GM04504 (cell line): ENCODE results near the gene TMEM169.

Source experiments
- DNase-seq: peaks from one replicate; pipeline ENCODE4 v3.0.0-alpha.2; 2012; ENCODE audit warnings: low read depth

TMEM169 gene, protein sequence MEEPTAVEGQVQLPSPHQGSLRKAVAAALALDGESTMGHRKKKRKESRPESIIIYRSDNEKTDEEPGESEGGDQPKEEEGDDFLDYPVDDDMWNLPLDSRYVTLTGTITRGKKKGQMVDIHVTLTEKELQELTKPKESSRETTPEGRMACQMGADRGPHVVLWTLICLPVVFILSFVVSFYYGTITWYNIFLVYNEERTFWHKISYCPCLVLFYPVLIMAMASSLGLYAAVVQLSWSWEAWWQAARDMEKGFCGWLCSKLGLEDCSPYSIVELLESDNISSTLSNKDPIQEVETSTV

DNA sequence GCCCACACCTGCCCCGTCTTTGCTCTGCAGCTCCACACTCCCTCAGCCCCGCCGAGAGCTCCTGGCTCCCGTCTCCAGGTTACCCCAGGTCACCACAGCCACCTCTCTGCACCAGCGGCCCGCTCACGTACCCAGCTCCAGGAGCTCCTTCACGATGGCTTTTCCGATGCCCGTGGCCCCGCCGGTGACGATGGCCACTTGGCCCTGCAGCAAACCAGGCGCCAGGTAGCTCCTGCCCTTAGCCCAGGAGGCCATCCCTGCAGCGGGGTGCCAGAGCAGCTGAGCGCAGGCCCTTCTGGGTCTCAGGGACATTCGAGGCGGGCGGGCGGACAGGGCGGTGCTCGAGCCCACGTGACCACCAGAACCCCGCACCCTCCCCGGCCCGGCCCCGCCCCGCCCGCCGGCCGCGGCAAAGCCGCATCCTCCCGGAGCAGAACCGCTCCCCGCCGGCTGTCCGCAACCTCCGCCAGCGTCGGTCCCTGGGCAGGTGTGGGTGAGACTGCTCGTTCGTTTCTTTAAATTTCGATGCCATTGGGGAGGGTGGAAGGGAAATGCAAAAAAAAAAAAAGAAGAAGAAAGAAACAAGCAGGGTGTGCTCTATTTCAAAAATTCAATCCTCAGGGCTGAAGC, at the start of gene TMEM169, which contains the start of gene PECR:
TMEM169 (plus strand) TSS at position 433 of the 630 bp plus-strand sequence. CDS start 14,045 bp downstream, outside the sequence.
PECR (minus strand) TSS at position 323 of the 630 bp plus-strand sequence; CDS start at position 255, 68 bp downstream.
- DNase-seq, result no peak

DNA sequence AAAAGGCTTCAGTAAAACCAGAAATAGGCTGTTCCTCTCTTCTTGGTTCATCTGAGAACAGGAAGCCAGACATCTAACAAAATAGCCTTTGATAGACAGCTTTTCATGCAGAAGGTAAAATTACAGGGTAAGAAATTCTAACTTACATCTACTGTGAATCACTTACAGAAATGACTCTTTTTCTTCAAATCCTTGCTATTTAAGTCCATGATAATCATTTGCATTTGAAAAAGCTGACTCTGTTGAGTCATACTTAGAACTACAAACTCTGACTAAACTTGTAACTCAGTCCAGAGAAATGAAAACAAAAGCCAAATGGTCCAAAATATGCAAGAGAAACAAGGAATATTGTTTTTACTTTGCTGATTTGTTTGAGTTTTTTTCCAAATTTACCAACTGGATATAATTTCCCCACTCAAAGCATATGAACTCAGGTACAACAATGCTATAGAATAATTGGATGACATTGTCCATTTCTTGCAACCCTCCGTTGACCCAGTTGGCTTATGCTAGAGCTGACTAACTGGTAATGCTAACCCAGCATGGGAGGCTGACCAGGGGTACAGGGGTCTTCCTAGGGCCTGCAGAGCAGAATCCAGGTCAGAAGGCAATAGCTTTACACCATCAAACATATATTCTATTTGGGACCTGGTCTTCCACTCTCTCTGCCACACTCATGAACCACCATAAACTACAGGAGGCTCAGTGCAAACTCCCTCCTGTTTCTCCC, 49.6 kb upstream of the TMEM169 start:
- DNase-seq, result peak; percentile 43

DNA sequence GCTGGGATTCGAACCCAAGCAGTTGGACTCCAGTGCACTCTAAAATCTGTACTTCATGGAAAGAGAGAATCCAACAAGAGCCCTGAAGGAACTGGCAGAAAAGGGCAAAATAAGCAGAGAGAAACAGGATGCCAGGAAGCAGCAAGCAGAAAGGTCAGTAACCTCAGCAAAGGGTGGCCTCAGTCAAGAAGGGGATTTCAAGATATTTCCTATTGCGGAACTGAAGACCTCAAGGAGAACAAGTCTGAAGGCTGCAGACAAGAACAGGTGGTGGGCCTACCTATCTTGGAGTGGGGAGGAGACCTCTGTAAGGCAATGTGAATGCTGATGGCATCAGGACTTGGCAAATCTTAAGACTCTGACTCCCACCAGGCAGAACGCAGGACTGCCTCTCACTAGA, 48.3 kb upstream of the TMEM169 start:
- no peak for DNase-seq

DNA sequence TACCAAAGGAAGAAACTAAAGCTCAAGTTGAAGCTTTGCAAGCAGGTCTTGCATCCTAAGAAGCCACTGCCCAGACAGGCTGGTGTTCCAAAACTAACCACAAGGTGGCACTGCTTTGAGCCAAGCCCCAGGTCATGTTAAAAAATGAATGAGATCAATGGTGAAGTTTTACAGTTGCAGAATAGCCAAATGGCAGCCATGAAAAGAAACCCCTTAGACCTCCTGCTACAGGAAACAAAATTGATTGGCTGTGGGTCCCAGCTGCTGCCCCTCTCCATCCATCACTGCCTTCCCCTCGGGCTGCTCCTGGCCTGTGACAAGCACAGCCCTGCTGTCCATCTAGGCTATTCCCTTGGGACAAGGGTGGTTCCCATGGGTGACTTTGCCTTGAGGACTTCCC, 47.7 kb upstream of the TMEM169 start:
- DNase-seq, result no peak

DNA sequence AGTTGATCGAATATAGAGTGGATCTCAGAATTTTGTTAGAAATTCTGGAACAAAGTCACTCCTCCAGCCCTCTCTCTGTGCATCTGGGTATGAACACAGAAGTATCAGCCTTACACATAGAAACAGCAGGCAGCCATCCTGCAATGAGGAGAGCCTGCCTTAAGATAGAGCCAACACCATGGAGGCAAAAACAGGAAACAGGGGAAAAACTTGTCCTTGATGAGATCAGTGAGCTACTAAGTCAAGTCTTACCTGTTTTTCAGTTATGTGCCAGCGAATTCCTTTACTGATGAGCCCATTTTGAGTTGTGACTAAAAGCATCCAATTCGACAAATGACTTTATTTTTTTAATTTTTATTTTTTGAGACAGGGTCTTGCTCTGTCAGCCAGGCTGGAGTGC, 41.8 kb upstream of the TMEM169 start:
- no peak for DNase-seq

DNA sequence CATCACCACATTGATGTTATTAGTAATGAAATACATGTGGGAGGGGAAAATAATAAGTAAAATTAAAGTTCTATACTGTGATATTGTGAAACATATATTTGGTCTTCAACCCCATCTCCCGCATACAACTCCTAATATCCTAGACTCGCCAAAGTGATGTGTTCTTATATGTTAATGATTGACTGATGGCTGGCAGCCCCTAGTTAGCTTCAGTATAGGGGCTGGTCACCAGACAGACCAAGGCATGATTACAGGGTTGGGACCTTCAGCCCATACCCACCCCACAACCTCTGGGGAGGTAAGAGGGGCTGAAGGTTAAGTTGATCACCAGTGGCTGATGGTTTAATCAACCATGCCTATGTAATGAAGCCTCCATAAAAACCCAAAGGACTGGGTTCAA, 40.3 kb upstream of the TMEM169 start:
- DNase-seq, result no peak

DNA sequence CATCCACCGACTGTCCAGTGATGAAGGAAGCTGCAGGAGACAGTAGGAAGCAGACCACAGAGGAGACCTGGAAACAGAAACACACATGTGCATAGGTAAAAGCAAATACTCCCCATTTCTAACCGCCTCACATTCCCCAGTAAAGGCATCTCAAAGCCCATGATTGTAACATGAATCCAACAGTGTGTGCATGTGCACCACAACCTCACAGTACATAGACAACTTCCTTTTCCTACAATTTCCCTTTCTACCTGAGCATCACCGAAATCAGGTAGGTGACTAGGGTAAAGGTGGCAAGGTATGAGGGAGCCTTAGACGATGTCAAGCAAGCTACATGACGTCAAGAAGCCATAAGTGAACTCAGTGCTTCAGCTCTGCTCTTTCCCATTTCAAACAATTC, 37.8 kb upstream of the TMEM169 start:
- DNase-seq, result no peak

DNA sequence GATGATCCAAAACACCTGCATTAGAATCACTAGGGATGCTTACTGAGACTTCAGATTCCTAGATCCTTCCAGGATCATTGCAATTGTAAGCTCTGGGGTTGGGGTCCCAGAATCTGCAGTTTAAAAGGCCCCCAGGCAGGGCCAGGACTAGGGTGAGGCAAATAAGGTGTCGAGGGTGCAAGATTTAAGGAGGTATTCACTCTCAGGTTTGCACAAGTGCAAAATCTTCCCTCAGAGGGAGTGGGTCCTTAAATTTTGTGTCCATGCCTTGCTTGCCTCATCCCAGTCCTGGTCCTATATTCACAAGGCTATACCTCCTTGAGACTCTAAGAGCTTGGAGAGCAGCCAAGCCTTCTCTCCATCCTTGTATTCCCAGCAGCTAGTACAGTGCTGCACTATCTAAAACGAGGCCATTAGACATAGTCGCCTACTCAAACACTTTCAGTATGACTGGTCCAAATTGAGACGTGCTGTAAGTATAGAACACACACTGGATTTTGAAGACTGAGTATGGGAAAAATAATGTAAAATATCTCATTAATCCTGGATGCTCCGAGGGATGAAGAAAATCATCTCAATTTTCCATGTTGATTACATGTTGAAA, 36.7 kb upstream of the TMEM169 start:
- no peak for DNase-seq

DNA sequence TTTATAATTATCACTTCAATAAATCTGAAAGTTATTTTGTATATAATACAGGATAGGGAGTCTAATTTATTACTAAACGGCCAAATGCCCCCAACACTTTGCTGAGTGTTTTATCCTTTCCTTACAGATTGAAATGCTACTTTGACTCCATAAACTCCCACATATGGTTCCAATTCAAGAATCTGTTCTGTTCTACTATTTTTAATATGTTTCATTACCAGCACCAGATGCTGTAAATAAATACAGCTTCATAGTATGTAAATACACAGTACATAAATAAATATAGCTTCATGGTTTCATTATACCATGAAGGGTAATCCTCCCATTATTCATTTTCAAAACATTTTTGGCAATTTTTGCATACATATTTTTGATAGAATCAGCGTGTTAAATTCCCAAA, 34.3 kb upstream of the TMEM169 start:
- no peak for DNase-seq

DNA sequence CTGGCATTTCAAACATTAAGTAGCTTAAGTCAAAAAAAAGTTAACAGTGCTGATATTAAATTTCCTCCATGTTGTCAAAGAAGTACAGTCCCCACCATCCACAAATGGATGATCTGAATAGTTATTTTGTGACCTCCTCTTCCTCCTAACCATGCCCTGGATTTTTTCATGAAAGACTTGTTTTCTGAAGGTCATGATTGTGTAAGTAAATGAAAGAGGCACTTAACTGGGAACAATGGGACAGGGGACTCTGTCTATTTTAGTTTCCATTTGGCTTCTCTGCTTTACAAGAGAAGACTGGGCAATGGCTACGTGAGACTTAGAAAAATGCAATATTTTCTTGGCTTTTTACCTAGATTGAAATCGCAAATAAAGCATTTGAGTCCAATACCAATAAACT, 32.3 kb upstream of the TMEM169 start:
- no peak for DNase-seq

DNA sequence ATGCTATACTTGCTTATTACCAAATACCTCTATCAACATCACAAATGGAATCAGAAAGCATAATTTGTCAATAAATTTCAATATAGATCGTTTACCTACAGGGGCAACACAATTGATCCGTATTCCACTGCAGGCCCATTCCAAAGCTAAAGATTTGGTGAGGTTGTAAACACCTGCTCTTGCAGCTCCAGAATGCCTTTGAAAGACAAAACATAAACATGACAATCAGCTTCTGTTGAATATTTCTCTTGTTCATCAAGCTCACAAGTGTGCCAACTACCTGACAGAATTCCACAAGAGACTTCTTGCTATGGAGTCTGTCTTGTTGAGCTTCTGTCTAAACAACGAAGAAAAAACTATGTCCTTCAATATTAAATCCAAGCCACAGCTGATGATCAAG, 30.4 kb upstream of the TMEM169 start:
- DNase-seq, result no peak

DNA sequence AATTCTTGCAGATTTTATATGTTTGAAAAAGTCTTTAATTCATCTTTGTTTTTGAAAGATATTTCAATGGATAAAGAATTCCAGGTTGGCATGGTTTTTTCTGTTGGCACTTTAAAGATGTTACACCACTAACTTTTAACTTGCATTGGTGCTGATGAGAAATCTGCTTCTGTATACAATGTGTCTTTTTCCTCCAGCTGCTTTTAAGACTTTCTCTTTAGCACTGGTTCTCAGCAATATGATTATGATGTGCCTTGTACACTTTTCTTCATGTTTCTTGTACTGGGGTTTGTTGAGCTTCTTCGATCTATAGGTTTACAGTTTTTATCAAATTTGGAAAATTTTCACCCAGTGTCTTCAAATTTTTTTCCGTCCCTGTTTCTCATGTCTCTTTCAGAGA, 29.3 kb upstream of the TMEM169 start:
- DNase-seq, result no peak

DNA sequence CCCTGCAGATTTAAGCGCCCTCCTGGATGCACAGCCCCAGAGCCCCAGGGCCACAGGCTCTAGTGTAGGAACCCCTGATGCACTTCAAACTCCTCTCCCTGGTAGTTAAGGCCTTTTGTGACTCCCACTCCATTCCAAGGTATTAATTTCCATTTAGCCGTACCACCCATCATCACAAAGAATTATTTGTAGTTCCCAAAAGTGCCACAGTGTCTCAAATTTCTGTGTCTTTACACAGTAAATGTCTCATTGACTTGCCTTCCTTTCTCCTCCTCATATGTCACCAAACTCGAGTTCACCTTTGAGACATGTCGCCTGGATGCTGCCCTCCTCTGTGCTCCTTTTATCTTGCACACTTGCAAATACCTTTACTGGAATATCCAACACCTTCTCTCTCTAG, 26.0 kb upstream of the TMEM169 start:
- no peak for DNase-seq

DNA sequence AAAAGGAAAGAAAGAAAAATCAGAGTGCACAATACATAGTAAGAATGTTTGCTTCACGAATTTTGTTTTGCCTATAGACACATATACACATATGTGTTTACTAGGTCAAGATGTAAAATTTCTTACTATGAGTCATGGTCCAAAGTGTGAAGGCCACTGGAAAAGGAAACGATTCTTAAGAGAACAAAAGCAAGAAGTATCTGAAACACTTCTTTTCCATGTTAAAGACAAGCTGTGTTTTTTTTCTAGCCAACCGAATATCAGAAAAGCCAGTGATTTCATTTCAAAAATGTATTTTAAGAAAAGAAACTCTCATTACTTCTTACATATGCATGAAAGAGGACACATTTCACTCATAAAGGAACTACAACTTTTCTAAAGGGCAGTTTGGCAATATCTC, 25.0 kb upstream of the TMEM169 start:
- no peak for DNase-seq

DNA sequence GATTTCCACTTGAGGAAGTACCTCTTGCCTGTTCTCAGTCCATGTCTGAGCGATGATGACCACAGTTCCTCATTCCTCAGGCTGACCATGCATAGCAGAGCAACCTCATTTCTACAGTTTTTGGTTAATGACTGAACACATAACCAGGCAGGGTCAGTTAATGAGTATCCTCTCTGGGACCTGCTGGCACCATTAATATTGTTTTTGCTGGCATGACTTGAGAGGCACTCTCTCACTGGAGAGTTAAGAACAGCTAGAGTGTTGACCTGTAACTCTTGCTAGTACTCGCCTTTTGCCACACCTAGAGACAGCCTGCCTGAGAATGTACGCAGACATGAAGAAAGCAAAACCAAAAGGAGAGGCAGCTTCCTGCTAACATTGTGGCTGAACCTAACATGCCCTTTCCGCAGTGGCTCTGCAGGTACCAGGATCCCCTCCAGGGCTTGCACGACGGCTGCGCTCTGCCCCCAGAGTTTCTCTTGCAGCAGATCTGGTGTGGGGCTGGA, 24.0 kb upstream of the TMEM169 start:
- DNase-seq, result peak; percentile 33

DNA sequence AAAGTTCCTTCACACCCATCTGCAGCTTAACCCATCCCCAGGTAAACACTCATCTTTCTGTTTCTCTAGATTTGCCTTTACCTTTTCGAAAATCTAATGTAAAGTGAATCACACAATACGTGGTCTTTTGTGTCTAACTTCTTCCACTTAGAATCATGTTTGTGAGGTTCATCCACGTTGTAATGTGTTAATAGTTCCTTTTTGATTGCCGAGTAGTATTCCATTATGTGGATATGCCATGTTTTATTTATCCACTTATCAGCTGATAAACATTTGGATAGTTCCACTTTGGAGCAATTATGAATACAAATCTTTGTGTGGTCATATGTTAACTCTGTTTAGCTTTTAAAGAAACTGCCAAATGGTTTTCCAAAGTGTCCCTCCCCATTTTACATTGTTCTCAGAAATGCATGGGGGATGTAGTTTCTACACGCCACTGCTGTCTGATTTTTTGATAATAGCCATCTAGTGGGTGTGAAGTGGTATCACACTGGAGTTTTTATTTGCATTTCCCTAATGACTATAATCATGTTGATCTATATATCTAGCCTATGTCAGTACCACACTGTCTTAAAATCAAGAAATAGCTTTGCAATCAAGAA, 22.4 kb upstream of the TMEM169 start:
- no peak for DNase-seq

DNA sequence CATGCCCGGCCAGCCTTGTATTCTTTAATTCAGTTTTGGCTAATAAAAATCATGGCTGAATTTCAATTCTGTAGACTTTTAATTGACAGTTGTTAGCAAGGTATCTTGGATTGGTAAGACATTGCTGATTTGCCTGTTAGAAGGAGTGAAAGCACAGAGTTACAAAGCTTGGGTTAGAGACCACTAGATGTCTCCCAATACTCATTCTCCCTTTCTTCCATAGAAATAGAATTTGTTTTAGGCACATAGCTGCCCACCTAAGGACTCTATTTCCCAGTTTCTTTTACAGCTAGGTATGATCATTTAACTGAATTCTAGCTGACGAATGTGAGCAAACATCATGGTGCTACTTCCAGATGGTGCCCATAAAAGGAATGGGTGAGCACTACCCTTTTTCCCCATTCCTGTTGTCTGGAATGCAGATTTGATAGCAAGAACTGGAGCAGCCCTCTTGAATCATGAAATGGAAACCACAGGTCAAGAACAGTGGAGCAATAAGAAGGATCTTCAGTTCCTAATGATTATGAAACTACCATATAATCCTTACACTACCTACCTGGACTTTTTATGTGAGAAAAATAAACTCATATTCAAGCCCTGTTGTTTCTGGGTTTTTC, 17.6 kb upstream of the TMEM169 start:
- no peak for DNase-seq

DNA sequence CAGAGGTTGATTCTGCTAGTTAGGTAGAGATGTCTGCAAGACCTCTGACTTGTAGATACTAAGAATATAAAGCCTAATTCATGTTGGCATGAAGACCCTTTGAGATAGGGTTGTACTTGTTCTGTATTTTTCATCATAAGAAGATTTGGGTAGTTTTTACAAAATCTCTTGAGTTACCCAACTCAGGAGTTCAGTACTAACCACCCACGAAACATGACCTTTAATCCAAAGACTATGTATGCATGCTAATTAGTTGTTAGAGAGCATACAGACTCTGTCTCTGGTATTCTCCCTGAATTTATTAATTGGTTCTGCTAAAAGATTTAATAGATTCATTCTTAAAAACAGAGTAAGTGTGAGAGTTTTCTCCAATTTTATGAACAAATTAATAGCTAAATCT, 17.1 kb upstream of the TMEM169 start:
- DNase-seq, result no peak

DNA sequence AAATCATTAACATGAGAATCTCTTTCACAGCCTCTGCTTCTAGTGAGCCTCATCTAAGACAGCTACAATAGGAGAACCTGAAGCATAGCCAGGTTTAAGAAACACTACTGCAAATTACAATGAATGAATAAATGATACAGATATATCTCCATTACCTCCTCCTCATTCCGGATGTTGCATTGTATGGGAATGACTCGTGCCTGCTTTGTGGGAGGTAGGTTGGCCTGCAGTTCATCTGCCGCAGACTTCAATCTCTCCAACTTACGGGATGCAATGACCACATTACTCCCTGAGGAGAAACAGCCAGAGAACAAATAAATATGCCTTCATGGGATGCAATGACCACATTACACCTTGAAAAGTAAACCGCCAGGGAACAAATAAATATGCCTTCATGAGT, 15.5 kb upstream of the TMEM169 start:
- no peak for DNase-seq

DNA sequence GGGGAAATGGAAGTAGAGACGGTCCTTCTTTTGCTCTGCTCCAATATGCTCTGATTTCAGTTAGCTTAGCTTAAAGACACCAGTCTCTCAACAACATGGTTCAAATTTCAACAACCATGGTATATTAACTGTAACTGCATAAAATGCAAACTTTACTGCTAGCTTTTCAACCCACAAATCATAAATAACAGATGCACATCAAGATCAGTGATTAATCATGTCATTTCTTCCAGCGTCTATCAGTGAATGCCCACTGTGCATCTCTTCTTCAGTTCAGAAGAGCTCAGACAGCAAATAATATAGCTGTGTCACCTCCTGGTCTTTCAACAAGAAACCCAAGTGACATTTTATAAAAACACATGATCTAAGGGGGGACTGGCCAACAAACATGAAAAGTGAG, 12.7 kb upstream of the TMEM169 start:
- DNase-seq, result no peak

DNA sequence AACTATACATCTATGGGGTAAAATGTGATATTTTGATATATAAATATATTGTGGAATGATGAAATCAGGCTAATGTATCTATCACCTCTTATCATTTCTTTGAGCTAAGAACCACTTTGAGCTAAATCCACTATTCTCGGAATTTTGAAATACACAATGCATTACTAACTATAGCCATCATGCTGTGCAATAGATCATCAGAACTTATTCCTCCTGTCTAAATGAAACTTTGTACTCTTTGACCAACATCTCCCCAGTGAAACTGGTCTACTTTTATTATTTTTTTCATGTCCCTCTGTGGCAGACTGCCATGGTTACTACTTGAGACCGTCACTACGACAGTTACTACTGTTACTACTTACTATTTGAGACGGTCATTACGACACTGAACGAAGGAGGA, 11.5 kb upstream of the TMEM169 start:
- no peak for DNase-seq
